ENCODE results near the gene ZNF629. TPM values are rescaled to one million over a fixed set of nuclear protein-coding genes. Genes with fewer than 3 reads are reported as not detected.

ZNF629 gene
- polyA plus RNA-seq, 1 of the 3 experiments (the other 2 are of a cell fraction): 4.7 TPM

DNA sequence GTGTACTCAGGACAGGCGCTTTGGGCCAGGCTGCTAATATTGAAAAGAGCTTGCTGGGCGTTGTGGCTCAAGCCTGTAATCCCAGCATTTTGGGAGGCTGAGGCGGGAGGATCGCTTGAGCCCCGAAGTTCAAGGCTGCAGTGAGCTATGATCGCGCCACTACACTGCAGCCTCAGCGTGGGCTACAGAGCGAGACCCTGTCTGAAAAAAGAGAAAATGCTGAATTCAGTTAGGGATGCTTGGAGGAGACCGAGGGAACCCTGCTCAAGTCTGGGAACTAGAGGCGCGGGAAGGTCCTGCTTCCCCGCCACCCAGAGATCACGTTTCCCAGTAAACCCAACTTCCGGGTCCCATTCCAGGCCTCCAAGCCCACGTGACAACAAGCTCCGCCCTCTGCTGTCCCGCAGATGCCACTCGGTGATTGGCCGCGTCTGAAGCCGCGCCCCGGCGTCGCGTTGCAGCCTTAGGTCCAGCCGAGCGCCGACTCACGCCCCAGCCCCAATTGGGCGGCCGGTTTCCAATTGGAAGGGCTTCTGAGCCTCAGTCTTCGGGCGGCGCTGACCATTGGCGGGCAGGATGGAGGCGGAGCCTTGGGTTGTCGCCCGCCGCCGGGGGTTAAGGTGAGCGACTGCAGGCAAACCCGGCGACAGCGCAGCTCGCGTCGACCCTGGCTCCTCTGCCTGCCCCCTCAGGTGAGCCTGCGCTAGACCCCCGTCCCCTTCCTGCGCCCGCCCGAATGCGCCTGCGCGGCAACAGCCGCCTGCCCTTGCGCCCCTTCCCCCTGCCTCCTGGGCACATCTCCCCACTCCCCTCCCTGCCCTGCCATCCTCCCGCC is 39.0 kb downstream of the ZNF629 start, which contains the start of gene PHKG2 (continued):
- peak; percentile 99 for TF ChIP-seq MXI1 (IDR thresholded peaks at IDR 0.05; ENCODE audit: low read depth, low read length)
- TF ChIP-seq, protein P1, sequence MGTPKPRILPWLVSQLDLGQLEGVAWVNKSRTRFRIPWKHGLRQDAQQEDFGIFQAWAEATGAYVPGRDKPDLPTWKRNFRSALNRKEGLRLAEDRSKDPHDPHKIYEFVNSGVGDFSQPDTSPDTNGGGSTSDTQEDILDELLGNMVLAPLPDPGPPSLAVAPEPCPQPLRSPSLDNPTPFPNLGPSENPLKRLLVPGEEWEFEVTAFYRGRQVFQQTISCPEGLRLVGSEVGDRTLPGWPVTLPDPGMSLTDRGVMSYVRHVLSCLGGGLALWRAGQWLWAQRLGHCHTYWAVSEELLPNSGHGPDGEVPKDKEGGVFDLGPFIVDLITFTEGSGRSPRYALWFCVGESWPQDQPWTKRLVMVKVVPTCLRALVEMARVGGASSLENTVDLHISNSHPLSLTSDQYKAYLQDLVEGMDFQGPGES (IDR thresholded peaks at IDR 0.05; ENCODE audit: low read depth, low read length): 0 out of 2 replicates have a peak, but pooled peaks have one; percentile 13
- TF ChIP-seq REST (IDR thresholded peaks at IDR 0.05; ENCODE audit: low read depth, low read length): 0 out of 2 replicates have a peak, but pooled peaks have one; percentile 31
- no peak for TF ChIP-seq EZH2phosphoT487 (IDR thresholded peaks at IDR 0.05; ENCODE audit: borderline replicate concordance, low read depth)
- TF ChIP-seq TCF12 (IDR thresholded peaks at IDR 0.05): no peak; the same call in 1 of the 2 replicates
- peak; percentile 92 for TF ChIP-seq TAF1 (IDR thresholded peaks at IDR 0.05; ENCODE audit: borderline replicate concordance, low read depth, low read length)

- H3K27ac ChIP-seq (ENCODE audit: low read depth in 2 of 2, low read length in 1 of 2): peak overlapping the region; percentile 7 to 83
- peaks cover 19% of the 10 kb centered on the region for H3F3A ChIP-seq (replicated peaks; ENCODE audit: insufficient read depth)
- peak overlapping the region in 1 of 2 experiments; percentile 74; a peak in 2 of 4 replicates for H3K4me3 ChIP-seq (ENCODE audit: low read depth in 2 of 2, low read length in 1 of 2)
- 12% methylated on average over 3 of the region's 3 CpGs for WGBS (ENCODE audit: low lambda C conversion rate)
- ChIA-PET POLR2A (interaction anchor here (0.5 to 2.1 kb wide), 15 partner anchors 9 to 128 kb away, joined by 3 to 10 read pairs (median 4); partner anchors contain the start of genes FBRS and SRCAP), CTCF (interaction anchor here (1.2 kb wide), 2 partner anchors 19 to 194 kb away, joined by 5 to 6 read pairs; no protein-coding TSS in a partner anchor)
- DNase-seq: no peak
- no peaks in the 10 kb centered on the region for H3K27me3 ChIP-seq (ENCODE audit: insufficient read depth)
- TF ChIP-seq NFIC (IDR thresholded peaks at IDR 0.05; ENCODE audit: borderline replicate concordance) (0 out of 2 replicates have a peak, but pooled peaks have one; percentile 16), RCOR1 (IDR thresholded peaks at IDR 0.05; ENCODE audit: low read length) (no peak), FOSL2 (IDR thresholded peaks at IDR 0.05; ENCODE audit: borderline replicate concordance, low read depth) (0 out of 2 replicates have a peak, but pooled peaks have one; percentile 19), CHD2 (IDR thresholded peaks at IDR 0.05; ENCODE audit: low read length, partially characterized antibody) (no peak), JUND (IDR thresholded peaks at IDR 0.05) (0 out of 2 replicates have a peak, but pooled peaks have one; percentile 9), SIN3A (IDR thresholded peaks at IDR 0.05; ENCODE audit: borderline replicate concordance, low read depth, low read length) (no peak)
- peak overlapping the region; percentile 82 for H3K4me2 ChIP-seq
- peaks cover 9 to 26% of the 10 kb centered on the region in 2 experiments for H3K36me3 ChIP-seq (replicated peaks in 1 of 2; ENCODE audit: control insufficient read depth in 1 of 2, insufficient read depth in 2 of 2, low read length in 1 of 2)
- H2AFZ ChIP-seq (ENCODE audit: low read depth): peak overlapping the region; percentile 78
- peaks cover 21% of the 10 kb centered on the region for H3K79me2 ChIP-seq (ENCODE audit: insufficient read depth)
- H3K9ac ChIP-seq: peak overlapping the region; percentile 69
- no peaks in the 10 kb centered on the region for H3K9me2 ChIP-seq
- H3K4me1 ChIP-seq (ENCODE audit: control insufficient read depth in 1 of 2, insufficient read depth in 2 of 2, low read depth in 1 of 2, low read length in 1 of 2): peaks cover 5 to 8% of the 10 kb centered on the region in 2 experiments; a peak in 2 of 4 replicates
- no peaks in the 10 kb centered on the region for H4K20me1 ChIP-seq (ENCODE audit: insufficient read depth)
- no peaks in the 10 kb centered on the region for H3K9me3 ChIP-seq
Measured at GRCh38 chr16:30747331-30747730, 39.7 kb downstream of the ZNF629 start.

Data from SK-N-SH (cell line).